Common myeloid progenitor, CD34-positive (primary cell): Measurements from ENCODE around the gene ZFR2.

ENCODE experiments used
- CTCF ChIA-PET: fragments of 350-600 bp; sonication (Branson Sonifier 250); formaldehyde crosslinking; loops from one replicate; lab custom pipeline; 2021; ENCODE audit warnings: antibody characterized with exemption; lab: Charles Lee
- POLR2A ChIA-PET: fragments of 350-600 bp; sonication (Branson Sonifier 250); formaldehyde crosslinking; loops from one replicate; lab custom pipeline; 2021; ENCODE audit warnings: antibody characterized with exemption; lab: Charles Lee
- DNase-seq, 3 donors: peaks; one replicate each; pipeline versions ENCODE4 v3.0.0 to v3.0.0-alpha.2; 2013
- H3K27ac ChIP-seq, 2 experiments: 1 replicate in 1 of 2; 2 replicates in 1 of 2; pipeline ENCODE4 v1.7.0; 2013; ENCODE audit warnings: inconsistent platforms in 2 of 2, low read length in 2 of 2, mild to moderate bottlenecking in 2 of 2, low read depth in 1 of 2, moderate library complexity in 1 of 2; ENCODE audit not compliant: severe bottlenecking in 2 of 2, insufficient read depth in 1 of 2, poor library complexity in 1 of 2
- H3K27me3 ChIP-seq, 5 experiments: replicated peaks in 2 of 5; 1 replicate in 3 of 5; 2 replicates in 2 of 5; pipeline versions ENCODE4 v1.6.1 to v1.7.0; 2013; ENCODE audit warnings: low read length in 4 of 5, mild to moderate bottlenecking in 2 of 5, moderate library complexity in 2 of 5, inconsistent platforms in 1 of 5; ENCODE audit not compliant: insufficient read depth in 5 of 5, control insufficient read depth in 4 of 5
- H3K36me3 ChIP-seq, 4 experiments: 1 replicate in 2 of 4; 2 replicates in 2 of 4; pipeline versions ENCODE4 v1.6.1 to v1.7.0; 2013; ENCODE audit warnings: low read length in 3 of 4, control low read depth in 1 of 4, mild to moderate bottlenecking in 1 of 4; ENCODE audit not compliant: control insufficient read depth in 4 of 4, insufficient read depth in 4 of 4
- H3K4me1 ChIP-seq, 4 experiments: 1 replicate in 3 of 4; 2 replicates in 1 of 4; pipeline versions ENCODE4 v1.6.1 to v1.7.1; 2013; ENCODE audit warnings: low read length in 3 of 4, mild to moderate bottlenecking in 3 of 4, control low read depth in 1 of 4, inconsistent platforms in 1 of 4, moderate library complexity in 1 of 4; ENCODE audit not compliant: control insufficient read depth in 4 of 4, insufficient read depth in 4 of 4; ENCODE audit errors: control extremely low read depth in 1 of 4
- H3K4me3 ChIP-seq, 7 experiments: 1 replicate in 4 of 7; 2 replicates in 3 of 7; pipeline versions ENCODE4 v1.5.1 to v1.7.0; 2013; ENCODE audit warnings: mild to moderate bottlenecking in 7 of 7, low read length in 6 of 7, moderate library complexity in 6 of 7, inconsistent platforms in 2 of 7, low read depth in 2 of 7, control low read depth in 1 of 7; ENCODE audit not compliant: insufficient read depth in 4 of 7, control insufficient read depth in 1 of 7; ENCODE audit errors: extremely low read depth in 1 of 7
- H3K9me3 ChIP-seq, 5 experiments: 1 replicate in 4 of 5; 2 replicates in 1 of 5; pipeline versions ENCODE4 v1.6.1 to v1.7.1; 2013; ENCODE audit warnings: low read length in 4 of 5, mild to moderate bottlenecking in 2 of 5, inconsistent platforms in 1 of 5, low read depth in 1 of 5, moderate library complexity in 1 of 5; ENCODE audit not compliant: control insufficient read depth in 4 of 5, insufficient read depth in 2 of 5; ENCODE audit errors: control extremely low read depth in 1 of 5
- WGBS: methylation state at CpG from one replicate; pipeline ENCODE4 v1.1.5; 2013; ENCODE audit not compliant: insufficient coverage; 5-methylcytosine and 5-hydroxymethylcytosine counted together

ZFR2 gene

DNA sequence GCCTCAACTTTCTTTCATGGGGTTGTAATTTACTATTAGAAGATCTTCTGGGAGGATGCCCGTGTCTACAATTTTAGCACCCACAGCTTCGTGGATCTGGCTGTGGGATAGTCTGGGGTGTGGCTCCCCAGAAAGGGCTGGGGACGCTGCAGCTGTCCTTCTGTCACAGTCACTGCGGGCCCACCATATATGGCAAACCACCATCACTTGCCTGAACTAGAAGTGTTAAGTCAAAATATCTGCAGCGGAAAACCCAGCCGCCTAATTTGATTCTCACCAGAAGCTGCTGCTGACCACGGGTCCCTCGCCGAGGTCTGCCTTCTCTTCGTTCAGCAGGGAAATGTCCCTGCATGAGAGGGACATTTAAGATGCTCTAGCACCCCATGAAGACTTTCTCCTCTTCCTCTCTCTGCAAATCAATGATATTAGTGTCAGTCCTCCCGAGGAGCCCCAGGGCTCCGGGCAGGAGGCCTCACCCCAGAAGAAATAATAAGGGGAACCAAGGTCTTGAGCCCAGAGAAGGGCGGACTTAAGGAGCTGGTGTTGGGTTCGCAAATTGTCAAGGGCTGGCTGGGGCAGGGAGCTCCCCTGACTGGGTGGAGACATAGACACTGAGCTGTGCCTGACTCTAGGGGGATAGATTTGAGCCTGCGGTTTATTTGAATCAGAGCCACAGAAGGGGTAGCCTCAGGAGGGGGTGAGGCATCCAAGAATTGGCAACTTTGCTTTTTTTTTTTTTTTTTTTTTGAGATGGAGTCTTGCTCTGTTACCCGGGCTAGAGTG is 79.7 kb downstream of the ZFR2 start:
- H3K27ac ChIP-seq = no peak overlapping the region
- DNase-seq = no peak
- ChIA-PET CTCF (interaction anchor here (0.7 to 1.6 kb wide), 4 partner anchors 8 to 32 kb away, joined by 3 read pairs; no protein-coding TSS in a partner anchor), POLR2A (interaction anchor here (1.1 kb wide), 1 partner anchor 9 kb away, joined by 4 read pairs; no protein-coding TSS in a partner anchor)
- peaks cover 0 to 16% (median 15%) of the 10 kb centered on the region in 4 experiments for H3K4me1 ChIP-seq
- H3K9me3 ChIP-seq = peaks cover 0 to 4% (median 0%) of the 10 kb centered on the region in 5 experiments
- no peaks in the 10 kb centered on the region for H3K27me3 ChIP-seq
- H3K36me3 ChIP-seq = peaks cover 0 to under 1% (median 0%) of the 10 kb centered on the region in 4 experiments
- H3K4me3 ChIP-seq = no peak overlapping the region
- 74% methylated on average over 8 of the region's 16 CpGs for WGBS

GRCh38 chr19:3785938-3786824 is 82.7 kb downstream of the ZFR2 start, which contains the start of gene MATK:
MATK (minus strand) TSS chr19:3786381; CDS start chr19:3785135, 1,246 bp downstream.
- DNase-seq = peak; percentile 73 to 92 (median 88)
- Histone ChIP-seq H3K36me3 (peaks cover 3 to 30% (median 20%) of the 10 kb centered on the region in 4 experiments), H3K4me1 (peaks cover 0 to 17% (median 15%) of the 10 kb centered on the region in 4 experiments), H3K27ac (peak within 1 kb of the TSS in 1 of 2 experiments; percentile 47), H3K9me3 (peaks cover 0 to 25% (median 10%) of the 10 kb centered on the region in 5 experiments), H3K27me3 (no peaks in the 10 kb centered on the region), H3K4me3 (peak within 1 kb of the TSS; percentile 57 to 95 (median 79))
- ChIA-PET CTCF (interaction anchor here (1.3 kb wide), 2 partner anchors 32 to 36 kb away, joined by 3 read pairs; no protein-coding TSS in a partner anchor), POLR2A (no interaction called here)
- under 1% methylated on average over 49 of the region's 101 CpGs for WGBS

DNA sequence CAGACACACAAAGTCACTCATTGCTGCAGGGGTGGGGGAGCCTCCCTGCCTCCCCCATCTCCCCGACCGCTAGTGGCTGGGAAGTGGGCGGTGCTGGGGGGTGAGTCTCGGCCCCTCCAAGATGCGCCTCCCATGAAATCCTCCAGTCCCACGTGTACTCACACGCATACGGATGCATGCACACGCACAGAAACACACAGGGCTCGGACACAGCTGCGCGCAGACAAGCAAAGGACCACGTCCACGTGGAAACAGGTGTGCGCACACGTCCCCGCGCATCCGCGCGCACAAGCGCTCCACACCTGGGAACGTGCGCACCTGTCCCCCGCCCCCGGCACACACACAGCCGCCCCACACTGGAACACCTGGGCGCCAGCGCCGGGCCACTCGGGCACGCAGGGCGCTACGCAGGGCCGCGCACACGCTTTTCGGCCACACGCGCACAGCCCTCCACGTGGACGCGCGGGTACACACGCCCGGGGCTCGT is 83.3 kb downstream of the ZFR2 start:
- Histone ChIP-seq H3K4me3 (peak overlapping the region; percentile 57 to 95 (median 79)), H3K9me3 (peaks cover 0 to 25% (median 10%) of the 10 kb centered on the region in 5 experiments), H3K4me1 (peaks cover 0 to 17% (median 15%) of the 10 kb centered on the region in 4 experiments), H3K27ac (peak overlapping the region in 1 of 2 experiments; percentile 47), H3K36me3 (peaks cover 3 to 35% (median 22%) of the 10 kb centered on the region in 4 experiments), H3K27me3 (no peaks in the 10 kb centered on the region)
- ChIA-PET CTCF (interaction anchor here (1.1 kb wide), 1 partner anchor 33 kb away, joined by 3 read pairs; no protein-coding TSS in a partner anchor), POLR2A (no interaction called here)
- DNase-seq = peak in 2 of 3 donors; percentile 20 to 40
- under 1% methylated on average over 34 of the region's 47 CpGs for WGBS

- no peak for DNase-seq
- H3K27me3 ChIP-seq = no peaks in the 10 kb centered on the region
- H3K4me1 ChIP-seq = peaks cover 0 to 17% (median 15%) of the 10 kb centered on the region in 4 experiments
- peak overlapping the region; percentile 57 to 95 (median 79) for H3K4me3 ChIP-seq
- H3K9me3 ChIP-seq = peaks cover 0 to 25% (median 10%) of the 10 kb centered on the region in 5 experiments
- WGBS = 39% methylated on average over 21 of the region's 25 CpGs
- no peak overlapping the region for H3K27ac ChIP-seq
- H3K36me3 ChIP-seq = peaks cover 3 to 35% (median 22%) of the 10 kb centered on the region in 4 experiments
- POLR2A ChIA-PET = no interaction called here
- CTCF ChIA-PET = interaction anchor here (1.1 to 2.4 kb wide), 6 partner anchors 9 to 36 kb away, joined by 3 to 7 read pairs (median 5); no protein-coding TSS in a partner anchor
These were observed 84.0 kb downstream of the ZFR2 start for GRCh38 chr19:3784607-3785450.

- Histone ChIP-seq H3K9me3 (peaks cover 0 to 25% (median 10%) of the 10 kb centered on the region in 5 experiments), H3K4me1 (peaks cover 0 to 17% (median 15%) of the 10 kb centered on the region in 4 experiments), H3K27me3 (no peaks in the 10 kb centered on the region), H3K36me3 (peaks cover 3 to 37% (median 22%) of the 10 kb centered on the region in 4 experiments), H3K27ac (no peak overlapping the region), H3K4me3 (no peak overlapping the region)
- peak; percentile 36 to 62 (median 61) for DNase-seq
- 96% methylated on average over 39 of the region's 49 CpGs for WGBS
- CTCF ChIA-PET = interaction anchor here (0.5 to 2.4 kb wide), 10 partner anchors 8 to 41 kb away, joined by 3 to 7 read pairs (median 4); no protein-coding TSS in a partner anchor
- POLR2A ChIA-PET = no interaction called here
These were observed 84.9 kb downstream of the ZFR2 start for GRCh38 chr19:3783660-3784584.
